ENCODE results near the gene ANKRD40CL. TPM values are rescaled to one million over a fixed set of nuclear protein-coding genes. Genes with fewer than 3 reads are reported as not detected.
A peak's percentile ranks its signal among the peaks of the same experiment; 100 is the strongest.

ANKRD40CL gene
- total and polyA plus RNA-seq, 9 donors, result not detected

- Histone ChIP-seq H3K4me1 (ENCODE audit: insufficient read depth) (peaks cover 16% of the 10 kb centered on the region), H3K9me3 (no peaks in the 10 kb centered on the region), H3K4me3 (peak overlapping the region; percentile 74), H3K36me3 (no peaks in the 10 kb centered on the region), H3K27me3 (no peaks in the 10 kb centered on the region), H3K27ac (peak overlapping the region; percentile 78 to 96)
- WGBS, 3 donors, result 0 to 1% (median 1%) methylated on average over 24 to 25 of the region's 25 CpGs
- no peak for DNase-seq
- TF ChIP-seq EP300 (IDR thresholded peaks at IDR 0.05) (no peak), POLR2A (IDR thresholded peaks at IDR 0.05) (no peak), CTCF (IDR thresholded peaks at IDR 0.05) (no peak)
- intact Hi-C loops (cut with DNase I), result no loop called here
Observed at GRCh38 chr17:50719924-50720794, 47.2 kb downstream of the ANKRD40CL start.

- peak; percentile 92 to 96 (median 93) for DNase-seq
- peak within 1 kb of the TSS; percentile 78 to 96 for H3K27ac ChIP-seq
- intact Hi-C loops (cut with DNase I), result no loop called here
- peaks cover 15% of the 10 kb centered on the region for H3K4me1 ChIP-seq (ENCODE audit: insufficient read depth)
- peak within 1 kb of the TSS; percentile 74 for H3K4me3 ChIP-seq
- 1 to 2% (median 2%) methylated on average over 65 to 76 of the region's 76 CpGs for WGBS, 3 donors
- H3K9me3 ChIP-seq, result no peaks in the 10 kb centered on the region
- TF ChIP-seq EP300 (IDR thresholded peaks at IDR 0.05) (no peak), POLR2A (IDR thresholded peaks at IDR 0.05) (peak; percentile 94), CTCF (IDR thresholded peaks at IDR 0.05) (peak in 1 of 3 donors; percentile 15)
- no peaks in the 10 kb centered on the region for H3K27me3 ChIP-seq
- H3K36me3 ChIP-seq, result no peaks in the 10 kb centered on the region
Observed at GRCh38 chr17:50719144-50719923, 48.0 kb downstream of the ANKRD40CL start, which contains the start of gene LUC7L3. Gene LUC7L3 (plus strand): TSS chr17:50719603. CDS start chr17:50719733, 130 bp downstream.

GRCh38 chr17:50715471-50715870 is 51.8 kb downstream of the ANKRD40CL start:
- H3K4me1 ChIP-seq (ENCODE audit: insufficient read depth), result peaks cover 3% of the 10 kb centered on the region
- no peak for DNase-seq
- H3K36me3 ChIP-seq, result no peaks in the 10 kb centered on the region
- TF ChIP-seq CTCF (IDR thresholded peaks at IDR 0.05) (no peak), POLR2A (IDR thresholded peaks at IDR 0.05) (no peak), EP300 (IDR thresholded peaks at IDR 0.05) (no peak)
- WGBS, 3 donors, result 84 to 99% (median 97%) methylated on average over 3 of the region's 3 CpGs
- H3K4me3 ChIP-seq, result no peak overlapping the region
- intact Hi-C loops (cut with DNase I), result no loop called here
- H3K27me3 ChIP-seq, result no peaks in the 10 kb centered on the region
- no peak overlapping the region for H3K27ac ChIP-seq
- H3K9me3 ChIP-seq, result no peaks in the 10 kb centered on the region

GRCh38 chr17:50712641-50713040 is 54.7 kb downstream of the ANKRD40CL start:
- Histone ChIP-seq H3K36me3 (no peaks in the 10 kb centered on the region), H3K4me1 (ENCODE audit: insufficient read depth) (peaks cover 12% of the 10 kb centered on the region), H3K4me3 (no peak overlapping the region), H3K27me3 (no peaks in the 10 kb centered on the region), H3K27ac (no peak overlapping the region), H3K9me3 (no peaks in the 10 kb centered on the region)
- DNase-seq, result no peak
- no peak for TF ChIP-seq EP300 (IDR thresholded peaks at IDR 0.05)
- no peak for TF ChIP-seq CTCF (IDR thresholded peaks at IDR 0.05)
- intact Hi-C loops (cut with DNase I), result no loop called here
- WGBS, 3 donors, result 76 to 81% (median 78%) methylated on average over 9 of the region's 9 CpGs

Small RNA genes within 50 kb of the gene (microRNA-seq; reads per million reads assigned to microRNA genes)
- 0 reads per million in 3 donors for gene MIR8059

Small RNA genes within 50 kb of the gene (small RNA-seq; reads per million reads assigned to genes)
- gene AC005921.1, result not detected
- gene MIR8059, result not detected

Other genes starting within 250 kb of the ANKRD40CL start
- gene EPN3, start 234.8 kb downstream of the ANKRD40CL start, total RNA-seq, result 10 to 100 TPM in 6 of 7 donors, 1 to 10 TPM in 1; 8.8 to 33.4 (median 22.4) TPM
- gene EPN3, start 234.8 kb downstream of the ANKRD40CL start, polyA plus RNA-seq, result 1 to 10 TPM; 6.2 to 7.3 TPM
- gene SPATA20, start 220.3 kb downstream of the ANKRD40CL start, total RNA-seq, result 10 to 100 TPM; 53.7 to 81.2 (median 62.6) TPM
- gene SPATA20, start 220.3 kb downstream of the ANKRD40CL start, polyA plus RNA-seq, result 10 to 100 TPM; 43.5 to 55.4 TPM
- gene CACNA1G, start 206.8 kb downstream of the ANKRD40CL start, total RNA-seq, result 10 to 100 TPM in 3 of 7 donors, 1 to 10 TPM in 4; 1.9 to 39.1 (median 6.5) TPM
- gene CACNA1G, start 206.8 kb downstream of the ANKRD40CL start, polyA plus RNA-seq, result 1 to 10 TPM; 1.0 to 1.2 TPM
- 10 to 100 TPM in 1 of 7 donors, 1 to 10 TPM in 6; 1.4 to 11.4 (median 5.2) TPM for gene ABCC3, start 132.6 kb downstream of the ANKRD40CL start, total RNA-seq
- 10 to 100 TPM in 1 of 2 donors, 1 to 10 TPM in 1; 2.5 to 14.2 TPM for gene ABCC3, start 132.6 kb downstream of the ANKRD40CL start, polyA plus RNA-seq
- 10 to 100 TPM; 19.4 to 52.6 (median 42.1) TPM for gene ANKRD40, start 59.6 kb downstream of the ANKRD40CL start, total RNA-seq
- gene ANKRD40, start 59.6 kb downstream of the ANKRD40CL start, polyA plus RNA-seq, result 10 to 100 TPM; 17.0 to 41.7 TPM
- gene LUC7L3, start 47.9 kb downstream of the ANKRD40CL start, total RNA-seq, result 100 to 1,000 TPM; 103 to 172 (median 139) TPM
- gene LUC7L3, start 47.9 kb downstream of the ANKRD40CL start, polyA plus RNA-seq, result 100 to 1,000 TPM in 1 of 2 donors, 10 to 100 TPM in 1; 96.5 to 148 TPM
- gene WFIKKN2, start 68.1 kb upstream of the ANKRD40CL start, total RNA-seq, result 100 to 1,000 TPM in 4 of 7 donors, 10 to 100 TPM in 3; 29.8 to 178 (median 107) TPM
- 10 to 100 TPM; 20.9 to 71.5 TPM for gene WFIKKN2, start 68.1 kb upstream of the ANKRD40CL start, polyA plus RNA-seq
- gene TOB1, start 98.8 kb upstream of the ANKRD40CL start, total RNA-seq, result 100 to 1,000 TPM in 1 of 7 donors, 10 to 100 TPM in 6; 28.6 to 150 (median 79.2) TPM
- gene TOB1, start 98.8 kb upstream of the ANKRD40CL start, polyA plus RNA-seq, result 10 to 100 TPM; 19.6 to 49.3 TPM

Data from ovary (tissue), 9 donors.